ENCODE results near the gene PLN.

GRCh38 chr6:118522422-118522821, 25.7 kb upstream of the PLN start:
- TF ChIP-seq CTCF (conservative IDR thresholded peaks at IDR 0.05; ENCODE audit: low read depth, low read length): no peak
- no peak for TF ChIP-seq EZH2 (IDR thresholded peaks at IDR 0.05; ENCODE audit: low read length, unreplicated experiment)
